IPS-18c (cell line): Measurements from ENCODE around the gene CNTNAP1.
A peak's percentile ranks its signal among the peaks of the same experiment; 100 is the strongest.

ENCODE experiments used
- H3K4me3 ChIP-seq: 2 replicates; pipeline ENCODE4 v1.7.0; 2013; ENCODE audit warnings: low read depth, mild to moderate bottlenecking, low read length, moderate library complexity; ENCODE audit not compliant: insufficient read depth
- H3K9me3 ChIP-seq: one replicate; pipeline ENCODE4 v1.6.1; 2013; ENCODE audit warnings: mild to moderate bottlenecking, low read length, moderate library complexity; ENCODE audit not compliant: control insufficient read depth, insufficient read depth

Gene CNTNAP1

GRCh38 chr17:42678951-42679491 is 3.3 kb upstream of the CNTNAP1 start:
- Histone ChIP-seq H3K9me3 (no peaks in the 10 kb centered on the region), H3K4me3 (peak overlapping the region; percentile 86; the same call in 1 of the 2 replicates)

- H3K4me3 ChIP-seq: peak overlapping the region; percentile 42
- no peaks in the 10 kb centered on the region for H3K9me3 ChIP-seq
These were observed 2.6 kb upstream of the CNTNAP1 start for GRCh38 chr17:42679492-42680330.

GRCh38 chr17:42680331-42680808 is 2.0 kb upstream of the CNTNAP1 start:
- Histone ChIP-seq H3K4me3 (peak overlapping the region; percentile 42; the same call in 1 of the 2 replicates), H3K9me3 (no peaks in the 10 kb centered on the region)

GRCh38 chr17:42682722-42683403 is 532 bp downstream of the CNTNAP1 start:
- Histone ChIP-seq H3K4me3 (peak overlapping the region; percentile 77), H3K9me3 (no peaks in the 10 kb centered on the region)

- H3K9me3 ChIP-seq: no peaks in the 10 kb centered on the region
- H3K4me3 ChIP-seq: peak overlapping the region; percentile 77
These were observed 1.2 kb downstream of the CNTNAP1 start for GRCh38 chr17:42683407-42684034.

- H3K9me3 ChIP-seq: no peaks in the 10 kb centered on the region
- H3K4me3 ChIP-seq: no peak overlapping the region
These were observed 2.7 kb downstream of the CNTNAP1 start for GRCh38 chr17:42684929-42685556.

- Histone ChIP-seq H3K9me3 (no peaks in the 10 kb centered on the region), H3K4me3 (no peak overlapping the region)
These were observed 3.5 kb downstream of the CNTNAP1 start for GRCh38 chr17:42685831-42686230.

GRCh38 chr17:42686520-42687128 is 4.3 kb downstream of the CNTNAP1 start:
- H3K4me3 ChIP-seq: no peak overlapping the region
- H3K9me3 ChIP-seq: no peaks in the 10 kb centered on the region

GRCh38 chr17:42687707-42688320 is 5.5 kb downstream of the CNTNAP1 start:
- H3K9me3 ChIP-seq: no peaks in the 10 kb centered on the region

GRCh38 chr17:42690596-42690995 is 8.3 kb downstream of the CNTNAP1 start:
- Histone ChIP-seq H3K4me3 (no peak overlapping the region), H3K9me3 (no peaks in the 10 kb centered on the region)

More at GRCh38 chr17:42687707-42688320, 5.5 kb downstream of the CNTNAP1 start:
- H3K4me3 ChIP-seq: no peak overlapping the region

- Histone ChIP-seq H3K4me3 (no peak overlapping the region), H3K9me3 (no peaks in the 10 kb centered on the region)
These were observed 8.8 kb downstream of the CNTNAP1 start for GRCh38 chr17:42691021-42691545.

GRCh38 chr17:42692489-42692888 is 10.2 kb downstream of the CNTNAP1 start:
- no peak overlapping the region for H3K4me3 ChIP-seq
- H3K9me3 ChIP-seq: no peaks in the 10 kb centered on the region

GRCh38 chr17:42694524-42694923 is 12.2 kb downstream of the CNTNAP1 start:
- no peak overlapping the region for H3K4me3 ChIP-seq
- H3K9me3 ChIP-seq: no peaks in the 10 kb centered on the region

- Histone ChIP-seq H3K4me3 (no peak overlapping the region), H3K9me3 (no peaks in the 10 kb centered on the region)
These were observed 13.2 kb downstream of the CNTNAP1 start for GRCh38 chr17:42695500-42695899.

GRCh38 chr17:42697108-42697811 is 14.9 kb downstream of the CNTNAP1 start:
- Histone ChIP-seq H3K9me3 (no peaks in the 10 kb centered on the region), H3K4me3 (no peak overlapping the region)
